G401.6 (cell line): ENCODE data around the gene HSPB7.
"Not testable (repeated sequence)": the region's sequence is repeated elsewhere in the genome, so short reads cannot be mapped to it uniquely, and the experiment has no call there.

ENCODE experiments used
- FAIRE-seq: peaks from 2 replicates; lab custom pipeline; 2012; peaks lifted over from hg19 to GRCh38; lab: Jason Lieb, UNC

HSPB7 gene

DNA sequence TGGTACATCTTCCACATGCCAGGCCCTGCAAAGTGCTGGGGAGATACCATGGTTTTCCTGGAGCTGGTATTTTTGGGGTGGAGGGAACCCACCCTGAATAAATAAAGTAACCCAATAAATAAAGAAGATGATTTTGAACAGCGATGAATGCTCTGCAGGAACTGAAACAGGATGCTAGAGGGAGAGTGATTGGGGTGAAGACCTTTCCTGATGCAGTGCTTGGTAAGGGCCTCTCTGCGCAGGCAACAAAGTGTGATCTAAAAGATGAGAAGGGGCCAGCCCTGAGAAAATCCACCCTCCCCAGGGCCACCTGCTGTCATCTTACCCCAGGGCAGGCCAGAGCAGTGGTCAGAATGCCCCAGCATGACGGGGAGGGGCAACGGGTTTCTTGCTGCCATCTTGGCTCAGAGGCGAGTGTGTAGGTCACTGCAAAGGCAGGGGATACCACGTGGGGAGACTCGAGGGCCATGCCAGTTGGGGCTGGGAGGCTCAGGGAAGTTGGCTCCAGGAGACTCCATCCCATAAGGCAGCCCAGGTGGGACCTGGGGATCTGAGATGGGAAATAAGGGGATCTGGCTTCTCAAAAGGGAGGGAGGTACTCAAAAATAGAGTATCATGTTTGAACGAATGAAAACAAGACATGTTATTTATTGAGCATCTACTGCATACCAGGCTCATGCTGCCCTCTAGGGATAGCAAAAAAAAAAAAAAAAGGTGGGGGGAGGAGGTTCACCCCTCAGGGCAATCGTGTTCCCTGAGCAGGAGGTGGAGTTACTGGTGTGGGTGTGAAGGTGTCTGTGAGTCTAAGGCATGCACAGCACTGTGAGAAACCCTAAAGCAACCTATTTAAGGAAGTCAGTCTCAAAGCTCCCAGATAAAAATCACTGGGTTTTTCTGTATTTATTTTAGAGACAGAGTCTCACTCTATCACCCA is 11.0 kb downstream of the HSPB7 start:
- no peak for FAIRE-seq

DNA sequence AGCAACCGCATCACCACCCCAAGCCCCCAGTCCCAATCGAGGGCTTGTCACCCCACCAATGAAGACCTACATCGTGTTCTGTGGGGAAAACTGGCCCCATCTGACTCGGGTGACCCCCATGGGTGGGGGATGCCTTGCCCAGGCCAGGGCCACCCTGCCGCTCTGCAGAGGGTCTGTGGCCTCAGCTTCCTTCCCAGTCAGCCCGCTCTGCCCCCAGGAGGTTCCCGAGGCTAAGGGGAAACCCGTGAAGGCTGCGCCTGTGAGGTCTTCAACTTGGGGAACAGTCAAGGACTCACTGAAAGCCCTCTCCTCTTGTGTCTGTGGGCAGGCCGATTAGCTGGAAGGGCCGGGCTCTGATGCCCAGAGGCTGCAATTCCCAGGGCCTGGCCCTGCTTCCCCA is 11.8 kb downstream of the HSPB7 start:
- FAIRE-seq: no peak

DNA sequence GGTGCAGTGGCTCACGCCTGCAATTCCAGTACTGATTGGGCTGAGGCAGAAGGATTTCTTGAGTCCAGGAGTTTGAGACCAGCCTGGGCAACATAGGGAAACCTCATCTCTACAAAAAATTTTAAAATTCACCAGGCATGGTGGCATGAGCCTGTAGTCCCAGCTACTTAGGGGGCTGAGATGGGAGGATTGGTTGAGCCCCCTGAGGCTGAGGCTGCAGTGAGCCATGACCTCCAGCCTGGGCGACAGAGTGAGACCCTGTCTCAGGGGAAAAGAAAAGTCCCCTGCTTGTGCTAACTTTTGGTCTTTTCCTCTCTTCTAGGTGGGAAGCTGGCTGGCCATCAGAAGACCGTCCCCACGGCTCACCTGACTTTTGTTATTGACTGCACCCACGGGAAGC is 12.2 kb downstream of the HSPB7 start:
- FAIRE-seq: no peak

DNA sequence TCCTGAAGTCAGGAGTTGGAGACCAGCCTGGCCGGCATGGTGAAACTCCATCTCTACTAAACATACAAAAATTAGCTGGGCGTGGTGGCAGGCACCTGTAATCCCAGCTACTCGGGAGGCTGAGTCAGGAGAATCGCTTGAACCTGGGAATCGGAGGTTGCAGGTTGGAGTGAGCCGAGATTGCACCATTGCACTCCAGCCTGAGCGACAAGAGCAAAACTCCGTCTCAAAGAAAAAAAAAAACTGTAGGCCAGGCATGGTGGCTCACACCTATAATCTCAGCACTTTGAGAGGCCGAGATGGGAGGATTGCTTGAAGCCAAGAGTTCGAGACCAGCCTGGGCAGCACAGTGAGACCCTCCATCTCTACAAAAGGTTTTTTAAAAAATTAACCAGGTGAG is 16.6 kb downstream of the HSPB7 start:
- not testable (repeated sequence) for FAIRE-seq

DNA sequence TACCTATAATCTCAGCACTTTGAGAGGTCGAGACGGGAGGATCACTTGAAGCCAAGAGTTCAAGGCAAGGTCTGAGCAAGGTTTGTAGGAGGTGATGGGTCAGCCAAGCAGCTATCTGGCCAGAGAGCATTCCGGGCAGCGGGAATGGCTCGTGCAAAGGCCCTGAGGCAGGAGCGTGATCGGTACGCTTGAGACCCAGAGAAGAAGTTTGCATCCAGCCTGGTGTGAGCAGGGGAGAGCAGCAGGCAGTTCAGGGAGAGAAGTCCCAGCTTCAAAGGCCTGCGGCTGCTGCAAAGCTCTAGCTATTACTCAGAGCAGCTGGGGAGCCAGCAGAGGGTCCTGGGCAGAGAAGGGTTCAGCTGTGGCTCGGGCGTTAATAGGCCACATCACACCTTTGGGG is 18.9 kb downstream of the HSPB7 start:
- FAIRE-seq: no peak

DNA sequence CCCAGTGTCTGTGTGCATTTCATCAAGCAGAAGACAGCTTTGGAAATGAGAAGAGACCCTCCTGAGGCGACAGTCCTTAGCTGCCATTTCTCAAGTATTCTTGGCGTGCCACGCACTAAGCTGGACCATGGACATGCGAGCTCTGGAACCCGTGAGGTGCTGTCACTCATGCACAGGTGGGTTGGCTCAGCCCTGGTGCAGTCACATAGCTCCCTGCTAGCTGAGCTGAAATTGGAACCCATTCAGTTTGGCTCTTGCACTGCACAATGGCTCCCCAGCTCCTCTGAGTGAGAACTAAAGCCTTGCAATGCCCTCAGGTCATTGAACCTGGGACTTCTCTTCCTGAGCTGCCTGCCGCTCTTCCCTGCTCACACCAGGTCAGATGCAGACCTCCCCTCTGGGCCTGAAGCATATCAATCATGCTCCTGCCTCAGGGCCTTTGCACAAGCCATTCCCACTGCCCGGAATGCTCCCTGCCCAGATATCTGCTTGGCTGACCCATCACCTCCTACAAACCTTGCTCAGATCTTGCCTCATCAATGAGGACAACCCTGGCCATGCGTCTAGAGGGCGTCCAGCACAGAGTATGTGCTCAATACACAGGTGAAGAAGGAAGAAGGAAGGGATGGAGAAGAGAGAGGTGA is 20.1 kb downstream of the HSPB7 start:
- FAIRE-seq: no peak

DNA sequence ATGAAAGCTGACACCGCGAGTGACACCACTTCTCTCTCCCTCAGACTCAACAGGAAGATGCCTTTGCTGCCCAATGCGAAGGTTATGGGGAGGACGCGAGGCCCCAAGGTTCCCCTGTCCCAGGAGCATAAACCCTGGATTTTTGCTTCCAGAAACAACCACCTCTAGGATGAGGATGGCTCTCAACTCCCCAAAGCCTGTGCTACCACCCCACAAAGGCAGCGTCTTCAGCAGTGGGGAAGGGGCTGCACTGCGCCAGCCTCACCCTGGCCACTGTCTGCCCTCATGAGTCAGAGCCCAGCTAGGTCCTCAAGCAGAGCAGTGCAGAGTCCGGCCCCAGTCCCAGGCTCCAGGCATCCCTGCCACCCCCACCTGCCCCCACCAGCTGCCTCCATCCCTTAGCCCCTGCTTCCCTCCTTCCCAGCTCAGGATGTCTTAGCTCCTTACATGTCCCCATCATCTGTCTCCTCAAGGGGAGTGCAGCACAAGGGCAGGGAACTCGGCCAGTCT is 20.7 kb downstream of the HSPB7 start:
- no peak for FAIRE-seq

DNA sequence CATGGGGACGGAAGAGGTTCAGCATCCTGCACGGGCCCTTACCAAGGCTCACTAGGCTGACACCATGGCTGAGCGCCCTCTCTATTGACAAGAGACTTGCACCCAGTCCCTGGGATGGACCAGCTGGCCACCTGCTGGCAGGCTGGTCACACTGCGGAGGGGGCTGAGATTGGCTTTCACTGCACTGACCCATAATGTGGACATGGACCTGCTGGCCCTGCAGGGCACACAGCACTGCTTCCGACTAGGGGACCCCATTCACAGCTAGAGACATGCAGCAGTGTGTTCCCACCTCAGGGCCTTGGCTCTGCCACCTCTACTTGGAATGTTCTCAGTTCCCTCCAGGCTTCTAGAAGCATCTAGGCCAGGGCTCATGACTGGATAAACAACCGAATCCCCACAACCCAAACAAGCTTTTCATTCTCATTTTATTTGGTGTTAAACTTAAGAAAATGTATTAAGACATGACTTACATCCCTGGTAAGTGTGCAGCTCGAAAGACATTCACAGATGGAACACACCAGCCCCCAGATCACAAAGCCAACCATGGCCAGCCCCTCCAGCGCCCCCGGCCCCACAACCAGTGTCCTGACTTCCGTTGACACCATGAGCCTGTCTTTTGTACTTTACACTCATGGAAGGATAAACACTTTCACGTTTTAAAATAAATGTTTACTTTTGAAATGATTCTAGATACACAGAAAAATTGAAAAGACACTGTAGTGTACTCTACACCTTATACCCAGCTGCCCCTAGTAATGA is 23.1 kb downstream of the HSPB7 start:
- no peak for FAIRE-seq

DNA sequence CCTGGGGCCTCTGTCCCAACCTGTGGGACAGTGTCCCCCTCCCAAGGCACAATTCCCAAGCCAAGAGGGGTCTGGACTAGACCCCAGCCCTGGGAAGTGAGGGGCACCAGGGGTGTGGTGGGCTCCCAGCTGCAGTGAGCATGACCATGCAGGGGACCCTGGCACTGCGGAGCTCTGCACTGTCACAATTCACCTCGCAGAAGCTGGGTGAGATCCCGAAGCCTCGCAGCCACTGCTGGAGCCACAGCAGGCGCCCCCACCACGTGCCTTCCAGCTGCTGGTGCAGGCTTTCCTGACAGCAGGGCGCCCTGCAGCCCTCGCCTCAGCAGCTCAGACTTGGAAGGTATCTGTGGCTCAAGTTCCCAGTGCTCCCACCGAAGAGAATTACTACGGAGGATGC is 23.8 kb downstream of the HSPB7 start:
- FAIRE-seq: no peak

DNA sequence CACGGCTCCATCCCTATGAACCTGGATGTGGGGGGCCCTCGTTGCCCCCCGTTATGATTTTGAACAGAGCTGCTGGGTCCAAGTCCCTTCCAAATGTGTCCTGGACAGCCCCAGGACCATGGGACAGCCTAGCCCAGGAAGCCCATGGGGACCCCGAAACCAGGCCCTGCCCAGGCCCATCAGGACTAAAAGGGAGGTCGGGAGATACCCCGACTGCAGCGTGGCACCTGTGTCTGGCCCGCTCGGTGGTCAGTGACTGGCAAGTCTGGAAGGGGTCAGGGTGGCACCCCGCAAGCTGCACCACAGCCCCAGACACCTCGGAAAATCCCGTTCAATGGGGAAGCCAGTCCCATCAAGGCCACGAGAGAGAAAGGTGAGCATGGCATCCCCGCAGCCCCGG is 24.2 kb downstream of the HSPB7 start:
- FAIRE-seq: no peak

DNA sequence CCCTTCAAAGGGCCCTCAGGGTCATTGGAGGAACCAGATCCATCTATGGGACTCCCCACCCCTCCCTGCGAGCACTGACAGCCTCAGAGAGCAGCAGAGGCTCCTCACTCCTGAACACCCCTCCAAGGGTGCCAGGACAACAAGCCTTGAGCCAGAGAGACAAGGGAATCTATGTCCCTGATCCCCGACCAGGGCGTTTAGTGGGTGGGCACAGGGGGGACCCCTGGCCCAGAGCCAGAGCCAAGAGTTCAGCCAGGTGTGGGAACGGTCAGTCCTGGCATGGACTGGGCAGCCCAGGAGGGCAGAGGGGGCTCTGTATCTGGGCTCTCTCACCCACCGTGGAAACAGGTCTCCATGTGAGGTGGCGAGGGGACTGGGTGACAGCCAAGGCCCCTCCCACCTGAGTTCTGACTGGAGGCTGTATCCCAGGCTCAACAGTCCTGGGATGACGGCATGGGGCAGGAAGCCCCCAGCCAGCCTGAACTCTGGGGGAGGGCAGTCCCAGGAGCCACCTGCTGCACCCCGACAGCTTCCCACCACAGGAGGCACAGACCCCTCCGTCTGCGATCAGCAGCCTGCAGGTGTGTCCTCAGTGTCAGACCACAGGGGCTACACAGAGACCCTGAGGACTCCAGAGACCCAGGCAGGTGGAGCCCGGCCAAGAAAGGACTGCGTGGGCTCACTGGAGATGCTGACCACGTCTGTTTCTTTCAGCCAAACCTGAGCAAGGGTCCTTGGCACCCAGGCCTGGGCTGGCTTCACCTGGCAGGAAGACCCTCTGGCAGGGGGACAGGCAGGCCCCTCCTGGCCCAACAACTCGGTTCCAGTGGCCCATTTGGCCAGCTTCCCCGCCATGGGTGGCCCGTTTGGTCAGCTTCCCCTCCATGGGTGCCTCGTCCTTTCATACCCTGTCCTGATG is 25.0 kb downstream of the HSPB7 start:
- FAIRE-seq: no peak

DNA sequence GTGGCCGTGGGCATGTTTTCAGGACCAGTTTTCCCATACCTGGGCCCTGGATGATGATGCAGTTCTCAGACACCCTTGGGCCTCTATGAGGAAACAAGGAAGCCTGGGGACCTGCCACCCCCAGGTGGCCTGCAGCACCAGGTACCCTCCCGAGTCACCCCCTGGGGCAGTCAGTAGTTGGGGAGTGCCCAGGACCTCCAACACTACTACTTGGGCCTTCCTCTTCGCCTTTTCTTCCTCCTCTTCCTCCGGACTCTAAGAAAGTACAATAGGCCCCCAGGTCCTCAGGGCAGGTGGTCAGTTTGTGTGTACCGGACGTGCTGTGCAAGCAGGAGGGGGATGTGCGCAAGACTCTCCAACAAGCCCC is 25.7 kb downstream of the HSPB7 start:
- FAIRE-seq: no peak

DNA sequence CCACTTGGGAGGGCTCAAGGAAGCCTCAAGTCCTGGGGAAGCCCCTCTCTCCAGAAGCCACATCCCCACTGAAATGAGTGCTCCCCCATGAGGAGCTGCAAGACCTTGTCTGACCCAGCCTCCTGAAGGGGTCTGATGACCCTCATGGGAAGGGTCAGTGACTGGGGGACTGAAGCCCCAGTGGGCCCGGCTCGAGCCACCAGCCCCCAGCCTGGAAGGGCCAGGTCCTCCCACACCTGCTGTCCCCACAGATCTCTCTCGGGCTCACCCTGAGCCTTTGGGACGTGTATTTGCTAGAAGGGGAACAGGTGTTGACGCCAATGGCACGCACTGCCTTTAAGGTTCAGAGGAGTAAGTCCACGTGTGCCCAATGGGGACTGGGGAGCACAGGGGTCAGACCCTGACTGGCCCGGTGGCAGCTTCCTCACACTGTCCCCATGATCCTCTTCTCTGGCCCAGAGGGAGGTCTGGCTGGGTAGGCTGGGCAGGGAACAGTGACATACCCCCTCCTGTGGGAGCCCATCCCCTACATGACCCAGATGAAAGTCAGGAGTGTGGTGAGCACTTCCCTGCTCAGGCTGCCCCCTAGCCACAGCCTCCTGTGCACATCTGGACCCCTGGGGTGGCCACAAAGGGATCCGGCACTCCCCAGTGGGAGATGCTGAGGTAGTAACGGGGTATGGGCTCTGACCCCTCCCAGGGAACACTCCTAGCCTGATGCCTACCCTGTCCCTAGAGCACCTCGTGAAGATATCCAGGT is 26.2 kb downstream of the HSPB7 start:
- FAIRE-seq: no peak

DNA sequence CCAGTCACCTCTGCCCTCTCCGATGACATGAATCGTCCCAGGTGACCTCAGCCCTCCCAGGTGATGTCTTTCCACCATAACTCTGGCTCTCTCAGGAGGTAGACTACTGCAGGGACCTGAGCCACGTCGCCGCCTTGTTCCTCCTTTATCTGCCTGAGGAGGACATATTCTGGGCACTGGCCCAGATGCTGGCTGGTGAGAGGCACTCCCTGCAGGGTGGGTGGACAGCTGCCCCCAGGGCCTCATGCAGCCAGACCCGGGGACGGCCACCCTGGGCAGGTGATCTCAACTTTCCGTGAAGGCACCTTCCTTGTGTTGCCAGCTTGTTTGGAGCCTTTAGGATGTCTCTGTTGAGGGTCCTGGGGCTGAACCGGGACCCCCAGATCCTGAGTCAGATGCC is 28.1 kb downstream of the HSPB7 start:
- FAIRE-seq: no peak

DNA sequence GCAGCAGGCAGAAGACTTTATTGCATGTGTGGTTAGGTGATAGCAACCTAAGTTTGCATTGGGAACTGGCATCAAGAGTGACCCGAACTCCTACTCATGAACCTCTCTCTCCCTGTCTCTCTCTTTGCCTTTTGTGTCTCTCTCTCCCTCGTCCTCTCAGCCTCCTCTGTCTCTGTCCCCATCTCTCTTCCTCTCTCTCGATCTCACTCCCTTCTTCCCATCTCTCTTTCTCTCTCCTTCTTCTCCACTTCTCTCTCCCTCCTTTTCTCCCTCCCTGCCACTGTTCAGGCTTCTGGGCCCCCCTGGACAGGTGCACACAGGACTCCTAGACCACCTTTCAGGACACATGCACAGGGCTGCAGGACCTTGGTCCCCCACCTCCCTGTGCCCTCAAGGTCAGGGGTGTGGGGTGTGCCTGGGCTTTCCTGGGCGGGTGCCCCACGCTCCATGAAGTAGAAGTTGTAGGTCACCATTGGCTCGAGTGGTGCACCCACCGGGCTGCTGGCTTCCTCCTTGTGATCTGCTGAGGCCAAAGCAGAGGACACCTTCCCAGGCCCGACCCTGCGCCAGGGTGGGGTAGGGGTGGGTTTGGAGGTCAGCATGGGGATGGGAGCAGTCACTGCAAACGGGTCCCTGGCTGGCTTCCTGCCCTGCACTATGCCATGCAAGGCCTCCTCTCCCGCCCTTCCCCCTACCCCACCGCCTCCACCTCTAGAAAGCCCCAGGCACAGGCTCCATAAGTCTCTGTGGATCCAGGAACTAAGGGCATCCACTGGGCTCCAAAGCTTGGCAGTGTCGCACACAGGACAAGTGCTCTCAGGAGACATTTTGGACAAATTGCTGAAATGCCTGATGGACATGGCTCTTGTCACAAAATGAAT is 28.7 kb downstream of the HSPB7 start:
- no peak for FAIRE-seq

DNA sequence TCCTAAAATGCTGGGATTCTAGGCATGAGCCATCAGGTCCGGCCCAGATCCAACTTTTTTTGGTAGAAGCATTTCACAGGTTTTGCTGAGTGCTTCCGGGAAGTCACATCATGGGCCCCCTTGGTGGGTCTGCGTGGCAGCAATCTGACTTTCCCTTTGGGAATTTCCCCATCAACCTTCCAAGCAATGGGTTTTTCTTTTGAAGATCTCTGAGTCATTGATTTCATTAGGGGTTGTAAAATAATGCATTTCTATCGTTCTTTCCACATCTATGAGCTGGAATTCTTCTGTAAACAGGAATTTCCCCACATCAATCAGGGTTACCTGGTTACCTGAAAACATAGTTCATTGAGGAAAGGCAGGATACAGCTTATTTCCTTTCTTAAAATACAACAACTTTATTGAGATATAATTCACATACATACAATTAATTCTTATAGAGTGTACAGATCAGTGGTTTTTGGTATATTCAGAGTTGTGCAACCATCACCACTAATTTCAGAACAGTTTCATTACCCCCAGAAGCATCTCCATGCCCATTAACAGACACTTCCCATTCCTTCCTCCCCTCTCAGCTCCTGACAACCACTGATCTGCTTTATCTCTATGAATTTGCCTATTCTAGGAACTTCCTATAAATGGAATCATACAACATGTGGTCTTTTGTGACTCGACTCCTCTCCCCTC is 32.1 kb downstream of the HSPB7 start:
- FAIRE-seq: no peak

DNA sequence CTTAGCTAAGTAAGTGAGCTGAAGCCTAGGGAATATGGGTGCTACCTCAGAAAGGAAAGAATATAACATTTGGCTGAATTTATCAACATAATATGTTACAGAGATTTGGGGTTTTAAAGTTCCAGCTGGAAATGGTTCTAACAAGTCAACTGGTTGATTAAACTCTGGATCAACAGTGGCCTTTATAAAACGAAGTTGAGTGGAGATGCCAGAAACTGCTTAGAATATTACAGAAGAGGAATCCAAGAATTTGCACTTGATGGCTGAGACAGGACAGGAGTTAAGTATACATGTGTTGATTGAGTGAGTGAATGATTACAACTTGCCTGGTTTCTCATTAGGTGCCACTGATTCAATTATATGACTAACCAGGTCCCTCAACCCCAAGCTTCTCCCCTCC is 34.6 kb downstream of the HSPB7 start:
- no peak for FAIRE-seq

DNA sequence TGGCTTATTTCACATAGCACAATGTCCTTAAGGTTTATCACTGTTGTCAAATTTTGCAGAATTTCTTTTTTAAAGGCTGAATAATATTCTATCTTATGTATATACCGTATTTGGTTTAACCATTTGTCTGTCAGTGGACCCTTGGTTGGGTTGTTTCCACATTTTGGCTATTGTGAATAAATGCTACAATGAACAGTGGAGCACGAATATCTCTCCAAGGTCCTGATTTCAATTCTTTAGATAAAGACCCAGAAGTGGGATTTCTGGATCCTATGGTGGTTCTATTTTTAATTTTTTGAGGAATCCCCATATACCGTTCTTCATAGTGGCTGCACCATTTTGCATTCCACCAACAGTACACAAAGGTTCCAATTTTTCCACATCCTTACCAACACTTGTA is 36.2 kb downstream of the HSPB7 start:
- no peak for FAIRE-seq

DNA sequence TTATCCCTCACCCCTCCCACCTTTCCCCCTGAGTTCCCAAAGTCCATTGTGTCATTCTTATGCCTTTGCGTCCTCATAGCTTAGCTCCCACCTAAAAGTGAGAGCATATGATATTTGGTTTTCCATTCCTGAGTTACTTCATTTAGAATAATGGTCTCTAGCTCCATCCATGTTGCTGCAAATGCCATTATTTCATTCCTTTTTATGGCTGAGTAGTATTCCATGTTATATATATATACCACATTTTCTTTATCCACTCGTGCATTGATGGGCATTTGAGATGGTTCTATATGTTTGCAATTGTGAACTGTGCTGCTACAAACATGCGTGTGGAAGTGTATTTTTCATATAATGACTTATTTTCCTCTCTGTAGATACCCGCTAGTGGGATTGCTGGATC is 39.9 kb downstream of the HSPB7 start:
- not testable (repeated sequence) for FAIRE-seq
